HG02840 (cell line): Measurements from ENCODE around the gene HGF.

Source experiments
- ATAC-seq: cut with Tn5 transposase; IDR thresholded peaks from one replicate; pipeline ENCODE4 v1.9.1; 2021; ENCODE audit warnings: mild to moderate bottlenecking, moderate library complexity, moderate number of reproducible peaks; ENCODE audit not compliant: unreplicated experiment, low FRiP score

HGF gene

DNA sequence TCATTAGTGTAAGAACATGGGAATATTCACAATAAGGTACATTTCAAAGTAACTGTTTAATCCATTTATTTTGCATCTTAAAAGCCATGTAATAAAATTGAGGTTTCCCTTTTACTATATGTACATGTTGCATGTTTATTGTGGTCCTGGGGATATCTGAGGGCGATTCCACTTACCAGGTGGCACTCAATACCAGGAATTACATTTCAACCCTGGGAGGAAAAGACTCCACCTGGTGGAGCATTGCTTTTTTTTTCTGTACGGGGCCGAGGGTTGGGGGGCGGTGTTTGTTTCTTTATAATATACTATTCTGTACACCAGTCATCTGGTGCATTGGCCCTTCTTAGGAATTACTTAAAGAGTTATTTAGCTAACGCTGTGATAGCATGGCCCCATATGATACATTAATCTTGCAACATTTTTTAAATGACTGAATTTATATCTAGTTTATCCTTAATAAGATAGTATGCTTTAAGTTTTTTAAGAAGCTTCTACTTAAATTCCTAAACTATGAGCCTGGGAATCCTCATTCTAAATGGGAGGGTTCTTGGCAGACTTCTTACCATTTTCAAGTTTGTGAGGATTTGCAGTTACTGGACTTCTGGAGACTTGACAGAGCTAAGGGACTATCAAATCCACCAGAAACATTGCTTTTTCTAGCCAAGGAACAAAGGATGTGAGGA is 7.2 kb upstream of the HGF start:
- no peak for ATAC-seq

- no peak for ATAC-seq
These were observed 6.3 kb upstream of the HGF start for GRCh38 chr7:81776161-81776560.

- ATAC-seq: no peak
These were observed 5.7 kb upstream of the HGF start for GRCh38 chr7:81775560-81775959.

DNA sequence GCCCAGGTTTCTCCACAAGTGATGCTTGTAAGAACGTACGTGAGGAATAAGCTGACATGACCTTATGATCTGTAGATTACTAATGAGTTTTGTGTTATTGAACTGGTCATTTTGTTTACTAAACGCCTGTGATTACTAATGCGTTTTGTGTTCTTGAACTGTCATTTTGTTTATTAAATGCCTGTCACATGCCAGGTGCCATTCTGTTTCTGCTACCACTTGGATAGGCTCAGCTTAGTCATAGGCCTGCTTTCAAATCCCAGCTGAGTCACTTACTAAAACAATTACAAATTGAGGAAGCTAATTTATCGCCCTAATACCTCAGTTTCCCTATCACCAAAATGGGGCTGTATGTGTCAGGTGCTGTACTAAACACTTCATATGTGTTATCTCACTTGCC is 4.7 kb upstream of the HGF start:
- ATAC-seq: no peak

GRCh38 chr7:81770728-81771223 is 929 bp upstream of the HGF start:
- ATAC-seq: no peak

DNA sequence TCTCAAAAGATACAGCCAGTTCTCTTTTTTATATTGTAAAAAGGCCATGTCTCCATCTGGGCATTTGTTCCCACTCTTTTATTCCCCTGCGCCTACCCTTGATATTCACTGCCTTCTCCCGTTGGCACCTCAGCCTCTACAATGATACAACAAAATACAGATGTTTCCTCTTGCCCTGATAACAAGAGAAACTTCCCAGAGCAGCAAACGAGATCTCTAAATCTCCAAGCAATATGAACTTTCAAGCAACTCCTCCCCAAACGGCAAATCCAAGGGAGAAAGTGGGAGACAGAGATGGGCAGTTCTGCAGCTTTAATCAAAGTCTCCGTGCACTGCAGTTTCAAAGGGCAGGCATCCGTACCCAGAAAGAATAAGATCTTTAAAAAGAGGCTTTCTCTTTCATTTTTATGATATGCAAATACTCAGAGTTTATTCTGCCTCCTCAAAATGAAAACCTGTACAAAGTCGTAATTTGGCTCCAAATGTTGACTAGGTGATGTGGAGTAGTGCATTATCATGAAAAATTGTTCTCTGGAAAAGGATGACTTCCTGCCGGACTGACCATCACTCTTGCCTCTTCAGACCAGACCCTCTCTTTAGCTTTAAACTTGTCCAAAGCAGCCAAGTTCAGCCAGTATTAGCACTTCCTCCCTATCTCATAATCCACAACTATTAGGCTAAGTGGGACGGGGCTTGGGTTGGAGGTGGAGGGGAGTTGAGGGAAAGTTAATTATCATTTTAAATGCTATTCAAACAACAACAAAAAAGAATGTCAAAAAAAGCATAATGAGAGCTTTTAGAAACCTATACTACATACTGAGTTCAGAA is 682 bp downstream of the HGF start:
- no peak for ATAC-seq

GRCh38 chr7:81767926-81768325 is 1.9 kb downstream of the HGF start:
- no peak for ATAC-seq

DNA sequence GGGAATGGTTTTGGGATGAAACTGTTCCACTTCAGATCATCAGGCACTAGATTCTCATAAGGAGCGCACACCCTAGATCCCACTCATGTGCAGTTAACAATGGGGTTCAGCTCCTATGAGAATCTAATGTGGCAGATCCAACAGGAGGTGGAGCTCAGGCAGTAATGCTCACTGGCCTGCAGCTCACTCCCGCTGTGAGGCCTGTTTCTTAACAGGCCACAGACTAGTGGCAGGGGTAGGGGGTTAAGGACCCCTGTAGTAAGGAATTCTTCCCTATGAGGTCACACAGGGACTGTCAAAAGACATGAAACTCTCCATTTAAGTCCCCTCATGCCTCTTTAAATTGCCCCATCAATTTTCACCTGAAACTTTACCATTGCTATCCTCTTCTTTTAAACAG is 8.0 kb downstream of the HGF start:
- ATAC-seq: no peak

DNA sequence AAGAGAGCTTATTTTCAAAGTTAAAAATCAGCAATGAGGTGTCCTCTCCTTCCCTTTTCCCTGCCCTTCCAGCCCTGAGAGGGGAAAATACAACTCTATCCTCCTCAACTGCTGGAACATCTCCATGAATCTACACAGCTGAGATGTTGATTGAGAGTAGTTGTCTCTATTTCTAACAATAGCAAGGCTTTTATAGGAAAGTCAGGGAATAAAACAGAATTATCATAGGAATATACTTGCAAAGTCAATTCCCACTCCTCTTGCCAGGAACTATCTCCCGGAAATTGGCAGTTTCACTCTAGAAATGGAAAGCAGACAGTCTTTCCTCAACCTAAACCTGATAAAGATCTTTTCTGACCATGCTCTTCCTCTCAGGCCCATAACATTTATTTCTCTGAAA is 8.8 kb downstream of the HGF start:
- ATAC-seq: no peak

GRCh38 chr7:81754918-81755696 is 14.7 kb downstream of the HGF start:
- no peak for ATAC-seq

DNA sequence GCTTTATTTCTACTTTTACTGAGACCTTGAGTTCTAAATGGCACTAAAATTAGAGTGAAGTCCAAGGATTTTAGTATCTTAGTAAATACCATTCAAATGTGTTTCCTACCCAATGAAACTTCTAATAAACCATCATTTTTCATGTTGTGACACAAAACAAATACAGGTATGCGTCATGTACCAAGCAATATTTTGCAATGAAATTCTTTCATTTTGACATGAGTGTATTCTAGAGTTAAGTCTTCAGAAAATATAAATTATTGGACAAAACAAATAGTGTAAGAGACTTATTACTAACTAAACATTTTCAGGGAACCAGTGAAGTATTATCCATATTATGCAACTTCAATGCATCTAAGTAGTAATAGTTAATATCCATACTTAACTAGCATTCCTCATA is 16.5 kb downstream of the HGF start:
- no peak for ATAC-seq

GRCh38 chr7:81752318-81752714 is 17.5 kb downstream of the HGF start:
- no peak for ATAC-seq

DNA sequence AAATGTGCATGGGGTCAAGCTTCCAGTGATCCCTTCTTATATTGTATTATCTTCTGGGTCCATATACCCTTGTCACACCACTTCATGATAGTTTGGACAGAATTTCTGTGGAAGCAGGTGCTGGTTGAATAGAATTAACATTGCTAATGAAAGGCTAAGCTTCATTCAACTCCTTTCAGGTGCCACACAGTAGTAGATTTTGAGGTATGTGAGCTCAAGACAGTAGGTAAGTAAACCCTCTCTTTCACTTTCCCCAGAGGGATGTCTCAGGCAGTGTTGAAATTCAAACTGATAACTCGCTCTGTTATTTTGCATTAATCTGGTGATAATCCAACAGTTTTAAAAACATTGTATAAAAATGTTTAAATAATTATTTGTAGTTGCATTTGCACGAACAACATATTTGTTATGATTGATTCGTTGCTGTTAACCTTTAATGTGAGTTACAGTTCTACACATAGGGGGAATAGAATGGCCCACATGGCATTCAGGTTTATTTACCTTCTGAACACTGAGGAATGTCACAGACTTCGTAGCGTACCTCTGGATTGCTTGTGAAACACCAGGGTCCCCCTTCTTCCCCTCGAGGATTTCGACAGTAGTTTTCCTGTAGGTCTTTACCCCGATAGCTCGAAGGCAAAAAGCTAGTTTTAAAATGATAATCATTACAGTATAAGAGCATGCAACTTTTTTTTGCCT is 18.1 kb downstream of the HGF start:
- no peak for ATAC-seq

- ATAC-seq: no peak
These were observed 24.2 kb downstream of the HGF start for GRCh38 chr7:81745637-81746036.

GRCh38 chr7:81744389-81744788 is 25.5 kb downstream of the HGF start:
- no peak for ATAC-seq

DNA sequence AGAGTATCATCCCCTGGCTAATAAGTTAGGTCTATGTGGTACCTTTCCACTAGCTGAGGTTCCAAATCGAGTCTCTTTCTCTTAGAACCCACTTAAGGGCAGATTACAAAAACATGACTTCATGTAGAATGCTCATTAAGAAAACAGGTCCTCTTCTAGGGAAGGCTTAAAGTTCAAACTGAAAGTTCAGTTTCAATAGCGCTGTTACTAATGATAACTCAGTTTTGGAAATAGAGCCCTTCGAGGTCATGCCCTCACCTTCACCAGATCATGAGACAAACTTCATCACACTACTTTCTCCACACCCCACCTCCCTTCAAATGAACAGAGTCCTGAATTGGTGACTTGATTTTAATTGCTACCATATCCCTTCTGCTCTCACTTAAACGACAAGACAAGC is 26.2 kb downstream of the HGF start:
- no peak for ATAC-seq

- no peak for ATAC-seq
These were observed 26.6 kb downstream of the HGF start for GRCh38 chr7:81743201-81743600.

GRCh38 chr7:81740403-81740802 is 29.4 kb downstream of the HGF start:
- ATAC-seq: no peak

- ATAC-seq: no peak
These were observed 33.8 kb downstream of the HGF start for GRCh38 chr7:81736091-81736490.

DNA sequence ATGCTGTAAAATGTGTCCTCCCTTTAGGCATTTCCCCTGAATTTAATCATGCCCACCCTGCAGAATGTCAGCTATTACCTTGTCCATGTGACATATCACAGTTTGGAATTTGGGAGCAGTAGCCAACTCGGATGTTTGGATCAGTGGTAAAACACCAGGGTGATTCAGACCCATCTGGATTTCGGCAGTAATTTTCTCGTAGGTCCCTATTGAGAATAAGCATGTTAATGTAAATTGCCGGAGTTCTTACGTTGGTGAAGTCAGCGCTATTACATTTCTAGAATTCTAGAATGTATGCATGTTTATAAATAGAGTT is 44.1 kb downstream of the HGF start:
- ATAC-seq: no peak
